GM12874 (cell line): ENCODE results near the gene HOXD10.

ENCODE experiments used
- TF ChIP-seq, protein P1 (sequence below): IDR thresholded peaks from 2 replicates; pipeline ENCODE4 v1.5.1; 2011; ENCODE audit warnings: low read depth, mild to moderate bottlenecking, control low read depth, low read length, moderate library complexity; ENCODE audit not compliant: insufficient read depth

Gene HOXD10

DNA sequence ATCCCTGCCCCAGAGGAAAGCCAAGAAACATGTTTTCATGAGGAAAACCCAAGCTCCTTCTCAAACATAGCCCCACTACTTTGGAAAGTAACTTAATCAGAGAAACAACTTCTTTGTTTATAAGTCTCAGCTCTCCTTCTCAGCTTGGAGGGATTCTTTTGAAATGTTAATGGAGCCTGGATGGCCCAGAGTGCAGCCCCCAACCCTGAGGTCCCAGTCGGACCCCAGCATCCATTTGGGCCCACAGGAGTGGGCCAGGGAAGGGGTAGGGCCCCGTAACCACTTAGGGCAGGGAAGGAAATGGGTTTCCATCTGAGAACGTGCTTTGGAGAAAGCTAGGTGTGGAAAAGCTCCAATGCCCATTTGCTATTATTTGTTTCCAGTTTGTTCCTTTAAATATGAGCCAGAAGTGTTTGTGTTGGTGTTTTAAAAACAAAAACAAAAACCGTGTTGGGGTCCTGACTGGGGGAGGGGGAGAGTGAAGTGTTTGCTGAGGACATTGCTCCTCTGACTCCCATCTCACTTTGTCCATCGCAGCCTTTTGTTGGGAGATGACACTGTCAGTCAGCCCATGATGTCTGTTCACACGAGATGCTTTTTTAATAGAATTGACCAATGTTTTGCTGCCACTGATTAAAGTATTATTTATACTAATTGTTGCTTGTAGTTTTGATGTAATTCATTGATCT lies 38.9 kb downstream of the HOXD10 start:
- TF ChIP-seq, protein P1, sequence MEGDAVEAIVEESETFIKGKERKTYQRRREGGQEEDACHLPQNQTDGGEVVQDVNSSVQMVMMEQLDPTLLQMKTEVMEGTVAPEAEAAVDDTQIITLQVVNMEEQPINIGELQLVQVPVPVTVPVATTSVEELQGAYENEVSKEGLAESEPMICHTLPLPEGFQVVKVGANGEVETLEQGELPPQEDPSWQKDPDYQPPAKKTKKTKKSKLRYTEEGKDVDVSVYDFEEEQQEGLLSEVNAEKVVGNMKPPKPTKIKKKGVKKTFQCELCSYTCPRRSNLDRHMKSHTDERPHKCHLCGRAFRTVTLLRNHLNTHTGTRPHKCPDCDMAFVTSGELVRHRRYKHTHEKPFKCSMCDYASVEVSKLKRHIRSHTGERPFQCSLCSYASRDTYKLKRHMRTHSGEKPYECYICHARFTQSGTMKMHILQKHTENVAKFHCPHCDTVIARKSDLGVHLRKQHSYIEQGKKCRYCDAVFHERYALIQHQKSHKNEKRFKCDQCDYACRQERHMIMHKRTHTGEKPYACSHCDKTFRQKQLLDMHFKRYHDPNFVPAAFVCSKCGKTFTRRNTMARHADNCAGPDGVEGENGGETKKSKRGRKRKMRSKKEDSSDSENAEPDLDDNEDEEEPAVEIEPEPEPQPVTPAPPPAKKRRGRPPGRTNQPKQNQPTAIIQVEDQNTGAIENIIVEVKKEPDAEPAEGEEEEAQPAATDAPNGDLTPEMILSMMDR: no peak

DNA sequence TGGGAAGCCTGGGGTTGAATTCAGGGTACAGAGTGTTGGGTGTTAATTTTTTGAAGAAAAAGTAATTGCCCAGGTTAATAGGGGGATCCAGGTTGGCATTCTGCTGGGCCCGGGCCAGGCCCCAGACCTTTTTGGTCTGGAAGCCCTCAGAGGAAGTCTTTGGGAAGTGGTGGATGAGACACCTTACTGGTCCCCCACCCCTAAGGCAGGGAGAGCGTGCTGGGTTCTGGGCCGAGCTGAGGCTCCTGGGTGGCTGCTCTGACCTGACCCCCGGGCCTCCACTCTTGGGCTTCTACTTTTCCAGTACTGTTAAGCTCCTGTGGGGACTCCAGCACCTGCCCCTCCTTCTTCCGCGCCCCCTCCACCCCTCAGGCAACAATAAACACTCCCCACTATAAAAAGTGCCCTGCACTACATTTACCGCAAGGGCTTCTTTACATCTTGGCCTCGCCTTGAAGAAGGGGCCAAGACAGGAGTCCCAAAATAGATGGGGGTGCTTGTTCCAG lies 39.8 kb downstream of the HOXD10 start:
- TF ChIP-seq, protein P1: no peak

DNA sequence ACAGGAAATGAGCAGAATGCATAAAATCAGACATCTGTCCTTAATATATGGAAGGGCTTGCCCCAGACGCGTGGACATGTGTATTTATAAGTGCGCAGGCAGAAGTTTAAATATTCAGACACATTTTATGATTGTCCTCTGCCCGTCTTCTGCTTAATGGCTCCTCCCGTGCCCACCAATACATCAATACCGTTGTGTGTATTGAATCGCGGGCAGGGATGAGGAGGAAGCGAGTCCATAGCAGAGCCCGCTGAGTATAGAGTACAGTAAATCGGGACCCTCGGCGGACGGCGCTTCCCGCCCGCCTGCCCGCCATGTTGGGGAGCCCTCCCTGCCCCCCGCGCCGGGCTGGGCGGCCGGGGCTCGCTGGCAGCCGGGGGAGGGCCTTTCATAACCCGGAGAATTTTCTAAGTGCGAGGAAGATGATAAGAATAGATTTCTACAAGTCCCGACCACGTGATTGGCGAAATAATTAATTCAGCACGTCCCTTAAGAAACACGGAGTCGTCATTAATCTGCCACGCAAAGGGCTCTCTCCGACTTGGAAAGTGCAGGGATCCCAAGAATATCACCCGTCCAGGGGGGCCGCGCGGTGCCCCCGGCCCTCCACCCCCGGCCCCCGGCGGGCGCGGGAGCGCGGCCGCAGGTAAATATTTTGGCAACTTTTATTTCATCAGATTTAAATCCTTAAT lies 40.4 kb downstream of the HOXD10 start, which contains the start of gene HOXD3:
HOXD3 (plus strand) TSS at position 501 of the 692 bp plus-strand sequence. CDS start 11,808 bp downstream, outside the sequence.
- TF ChIP-seq, protein P1: no peak

DNA sequence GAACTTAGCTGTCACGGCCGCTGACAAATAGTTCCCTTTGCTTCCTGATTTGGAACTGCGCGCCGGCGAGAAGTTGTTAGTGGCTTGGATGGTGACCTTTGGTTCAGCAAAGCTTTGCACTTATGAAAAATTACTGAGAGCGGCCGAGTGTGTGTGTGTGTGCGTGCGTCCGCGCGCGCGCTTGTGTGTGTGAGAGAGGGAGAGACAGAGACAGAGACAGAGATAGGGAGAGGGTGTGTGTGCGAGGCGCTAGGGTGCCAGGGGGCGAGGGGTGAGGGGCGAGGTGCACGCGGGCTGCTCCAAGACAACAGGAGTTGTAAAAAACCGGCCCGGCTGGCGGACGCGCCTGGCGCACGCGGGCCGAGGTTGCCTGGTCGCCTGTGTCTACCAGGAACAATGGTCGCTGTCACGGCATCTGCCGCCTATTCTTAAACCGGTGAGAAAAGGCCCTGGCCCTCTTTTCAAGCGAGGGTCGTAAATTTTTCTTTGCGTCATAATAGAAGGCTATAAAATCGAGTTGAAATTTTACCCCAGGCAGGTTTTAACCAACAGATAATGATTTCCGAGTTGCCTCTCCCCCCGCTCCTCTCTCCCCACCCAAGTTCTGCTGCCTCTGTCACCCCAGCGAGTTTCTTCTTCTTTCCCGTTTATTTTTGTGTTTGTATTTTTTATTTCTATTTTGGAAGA lies 41.1 kb downstream of the HOXD10 start:
- TF ChIP-seq, protein P1: no peak

DNA sequence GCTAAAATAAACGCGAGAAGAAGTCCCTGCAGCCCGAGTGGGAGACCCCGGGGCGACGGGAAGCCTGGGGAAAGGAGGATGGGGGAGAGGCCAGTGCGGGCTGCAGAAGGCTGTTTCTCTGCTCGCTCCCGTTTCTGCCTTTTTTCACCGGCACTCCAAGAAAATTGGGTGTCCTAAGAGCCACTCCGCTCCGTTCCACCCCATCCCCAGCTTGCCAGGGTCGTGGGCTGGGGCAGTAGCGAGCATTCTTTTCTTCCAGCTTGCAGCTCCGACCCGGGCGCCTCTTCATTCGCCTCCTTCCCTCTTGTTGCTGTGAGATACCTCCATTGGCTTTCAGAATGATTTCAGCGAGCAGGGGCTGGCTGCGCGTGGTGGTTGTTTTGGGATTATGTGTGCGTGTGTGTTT lies 41.6 kb downstream of the HOXD10 start:
- TF ChIP-seq, protein P1: no peak

DNA sequence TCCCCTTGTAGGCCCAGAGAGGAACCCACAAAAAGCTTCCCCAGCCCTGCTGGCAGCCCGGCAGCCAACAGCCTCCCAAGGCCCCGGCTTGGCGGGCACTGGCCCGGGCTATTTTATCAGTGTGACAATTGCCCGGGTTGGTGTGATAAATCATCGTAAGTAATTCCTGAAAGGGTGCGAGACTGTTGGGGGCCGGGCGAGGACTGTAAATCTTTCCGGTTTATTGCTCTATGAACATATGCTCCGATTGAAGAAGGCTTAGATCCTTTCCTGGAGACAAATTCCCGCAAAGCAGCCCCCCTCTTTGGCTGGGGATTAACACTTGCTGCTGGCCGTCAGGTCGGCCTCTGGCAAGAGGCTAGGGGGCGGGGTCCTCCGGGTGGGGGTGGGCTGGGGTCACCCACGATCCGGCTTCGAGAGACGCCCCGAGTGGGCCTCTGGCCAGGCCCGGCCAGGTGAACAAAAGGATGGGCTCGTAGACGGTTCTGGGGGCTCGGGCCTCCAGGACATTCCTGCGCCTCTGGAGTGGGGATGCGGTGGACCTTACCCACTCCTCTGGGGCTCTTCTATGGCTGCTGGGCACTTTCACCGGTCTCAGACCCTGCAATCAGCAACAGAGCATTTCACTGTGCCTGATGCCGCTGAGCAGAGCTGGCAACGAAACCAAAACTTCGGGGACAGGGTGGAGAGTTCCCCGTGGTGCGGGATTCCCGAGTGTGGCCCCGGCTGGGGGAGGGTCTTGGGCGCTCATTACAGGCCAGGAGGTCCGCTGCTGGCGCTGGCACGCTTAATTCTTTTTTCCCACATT lies 42.5 kb downstream of the HOXD10 start:
- TF ChIP-seq, protein P1: no peak
